ENCODE results near the gene TPTE.

DNA sequence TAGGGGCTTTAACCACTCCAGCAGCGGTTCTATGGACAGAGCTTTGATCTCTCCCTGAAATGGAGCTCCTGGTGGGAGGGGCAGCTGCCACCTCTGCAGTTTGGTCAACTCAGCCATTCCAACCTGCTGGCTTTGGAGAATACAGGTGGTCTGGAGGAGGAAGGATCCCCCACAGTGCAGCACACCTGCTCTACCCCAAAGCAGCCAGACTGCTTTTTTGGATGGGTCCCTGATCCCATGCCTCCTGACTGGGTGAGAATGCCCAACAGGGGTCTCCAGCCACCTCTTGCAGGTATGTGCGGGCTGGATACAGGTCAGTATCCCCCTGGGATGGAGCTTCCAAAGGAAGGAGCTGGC, 53.9 kb downstream of the TPTE start:
- TF ChIP-seq FOXM1 (IDR thresholded peaks at IDR 0.05; ENCODE audit: low read depth, low read length) (no peak), CHD2 (IDR thresholded peaks at IDR 0.05; ENCODE audit: borderline replicate concordance, low read depth, low read length) (no peak), RELA (IDR thresholded peaks at IDR 0.05; ENCODE audit: borderline replicate concordance, partially characterized antibody) (no peak), POLR2A (IDR thresholded peaks at IDR 0.05; ENCODE audit: low read depth, low read length) (no peak), CEBPB (IDR thresholded peaks at IDR 0.05; ENCODE audit: borderline replicate concordance in 1 of 2, low read depth in 2 of 2, low read length in 2 of 2) (no peak)
- TF ChIP-seq, protein P1, sequence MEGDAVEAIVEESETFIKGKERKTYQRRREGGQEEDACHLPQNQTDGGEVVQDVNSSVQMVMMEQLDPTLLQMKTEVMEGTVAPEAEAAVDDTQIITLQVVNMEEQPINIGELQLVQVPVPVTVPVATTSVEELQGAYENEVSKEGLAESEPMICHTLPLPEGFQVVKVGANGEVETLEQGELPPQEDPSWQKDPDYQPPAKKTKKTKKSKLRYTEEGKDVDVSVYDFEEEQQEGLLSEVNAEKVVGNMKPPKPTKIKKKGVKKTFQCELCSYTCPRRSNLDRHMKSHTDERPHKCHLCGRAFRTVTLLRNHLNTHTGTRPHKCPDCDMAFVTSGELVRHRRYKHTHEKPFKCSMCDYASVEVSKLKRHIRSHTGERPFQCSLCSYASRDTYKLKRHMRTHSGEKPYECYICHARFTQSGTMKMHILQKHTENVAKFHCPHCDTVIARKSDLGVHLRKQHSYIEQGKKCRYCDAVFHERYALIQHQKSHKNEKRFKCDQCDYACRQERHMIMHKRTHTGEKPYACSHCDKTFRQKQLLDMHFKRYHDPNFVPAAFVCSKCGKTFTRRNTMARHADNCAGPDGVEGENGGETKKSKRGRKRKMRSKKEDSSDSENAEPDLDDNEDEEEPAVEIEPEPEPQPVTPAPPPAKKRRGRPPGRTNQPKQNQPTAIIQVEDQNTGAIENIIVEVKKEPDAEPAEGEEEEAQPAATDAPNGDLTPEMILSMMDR (IDR thresholded peaks at IDR 0.05 in 2 of 3, conservative IDR thresholded peaks at IDR 0.05 in 1 of 3; ENCODE audit: control insufficient read depth in 2 of 3, extremely low read depth in 1 of 3, insufficient read depth in 1 of 3, low read depth in 3 of 3, low read length in 3 of 3): no peak
